H4 (cell line): ENCODE data around the gene DTX4. TPM values are rescaled to one million over a fixed set of nuclear protein-coding genes. Genes with fewer than 3 reads are reported as not detected.

Experiments used
- DNase-seq: peaks from one replicate; pipeline ENCODE4 v3.0.0-alpha.2; 2015; ENCODE audit warnings: low spot score
- total RNA-seq: library from RNA; depleted of rRNA; stranded (reverse); fragments of >200 nt; shearing (Covaris generic); gene quantifications from 2 replicates; pipeline ENCODE4 v1.2.3, GENCODE V29; 2014; rRNA removed

DTX4 gene
- total RNA-seq, 1 experiment from 2014 or later = 1.6 TPM

DNA sequence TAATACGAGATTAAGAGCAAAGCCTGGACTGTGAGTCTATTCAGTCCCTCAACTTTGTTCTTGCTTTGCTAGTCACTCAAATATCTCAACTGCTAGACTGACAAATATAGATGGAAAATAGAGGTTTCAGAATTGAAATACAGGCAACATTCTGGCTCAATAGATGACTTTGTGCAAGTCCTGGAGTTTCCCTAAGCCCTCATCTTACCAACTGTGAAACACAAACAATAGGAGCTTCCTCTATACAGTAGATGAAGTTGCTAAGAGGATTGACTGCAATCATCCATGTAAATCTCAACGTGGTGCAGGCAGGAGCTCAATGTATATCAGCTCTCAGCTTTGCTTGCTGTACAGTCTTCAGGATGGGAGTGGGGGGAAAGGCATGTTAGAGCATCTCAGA is 47.0 kb downstream of the DTX4 start:
- DNase-seq = no peak

DNA sequence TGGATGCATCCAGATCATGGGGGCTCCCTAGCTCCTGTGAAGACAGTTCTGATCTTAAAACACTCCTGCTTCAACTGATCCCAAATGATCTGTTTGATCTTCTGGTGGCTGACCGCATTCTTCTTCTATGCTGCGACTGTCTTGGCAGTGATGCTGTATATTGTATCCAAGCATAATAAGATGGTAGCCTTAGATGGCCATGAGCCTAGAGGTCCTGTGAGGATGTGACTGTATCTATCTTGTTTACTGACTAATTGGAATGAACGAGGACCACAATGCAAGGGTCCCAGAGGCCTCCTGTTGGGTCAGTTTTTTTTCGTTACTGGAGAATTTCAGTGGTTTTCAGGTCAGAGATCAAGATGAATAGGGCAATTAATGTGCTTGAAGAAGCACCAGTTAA is 47.9 kb downstream of the DTX4 start:
- DNase-seq = no peak

DNA sequence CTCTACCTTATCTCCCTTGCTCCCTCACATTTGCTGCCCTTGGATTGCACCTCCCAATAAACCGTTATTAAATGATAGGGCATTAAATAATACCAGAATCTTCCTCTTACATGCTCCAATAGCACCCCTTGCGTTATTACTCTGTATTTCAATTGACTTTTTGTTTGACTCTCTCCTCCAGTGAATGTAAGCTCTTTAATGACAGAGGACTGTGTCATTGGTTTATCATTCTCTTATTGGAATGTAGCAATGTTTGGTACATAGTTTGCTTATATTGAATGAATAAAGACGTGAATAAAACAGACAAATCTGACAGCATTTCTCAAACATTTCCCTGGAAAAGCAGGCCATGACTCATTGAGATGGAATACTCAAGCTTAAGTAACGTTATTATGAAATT is 49.5 kb downstream of the DTX4 start:
- no peak for DNase-seq

DNA sequence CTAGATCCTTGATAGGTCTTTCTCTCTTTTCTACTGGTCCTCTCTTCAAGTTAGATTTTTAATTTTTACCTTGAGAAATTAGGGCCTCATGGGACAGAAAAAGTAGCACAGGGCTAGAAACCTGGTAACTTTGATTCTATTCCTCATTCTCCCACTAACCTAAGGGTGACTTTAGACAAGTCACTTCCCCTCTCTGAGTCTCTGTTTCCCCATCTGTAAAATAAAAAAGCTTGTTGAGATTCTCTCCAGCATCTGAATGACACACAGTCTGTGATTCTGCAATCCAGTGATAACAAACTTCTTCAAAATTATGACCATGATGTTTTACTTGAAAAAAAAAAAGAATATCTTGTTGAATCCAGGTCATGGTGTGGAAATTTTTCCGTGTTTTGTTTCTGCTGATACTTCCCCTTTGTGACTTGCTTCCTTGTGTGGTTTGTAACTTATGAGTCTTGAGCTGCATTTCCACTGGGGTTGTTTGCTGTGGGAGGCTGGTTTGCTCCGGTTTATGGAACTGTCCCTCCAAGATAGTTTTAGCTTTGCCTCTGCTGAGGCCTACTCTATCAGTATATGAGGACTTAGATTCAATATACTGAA is 50.6 kb downstream of the DTX4 start:
- no peak for DNase-seq

DNA sequence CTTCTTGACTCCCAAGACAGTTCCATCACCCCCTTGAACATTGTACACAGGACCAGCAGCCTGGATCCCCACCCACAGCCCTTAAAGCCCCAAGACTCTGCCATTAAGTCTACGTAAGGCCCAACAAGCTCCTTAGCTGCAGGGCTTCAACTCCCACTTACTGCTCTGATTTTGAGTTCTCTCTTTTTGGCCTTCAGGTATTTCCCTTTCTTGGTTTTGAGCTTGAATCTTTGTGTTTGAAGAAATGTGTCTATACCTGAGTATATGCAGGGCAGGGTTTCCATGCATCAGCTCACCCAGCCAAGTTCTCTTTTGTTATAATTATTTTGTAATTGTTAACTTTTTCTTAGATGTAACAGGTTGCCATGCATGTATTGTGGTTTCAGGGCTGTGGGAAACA is 51.2 kb downstream of the DTX4 start:
- no peak for DNase-seq

DNA sequence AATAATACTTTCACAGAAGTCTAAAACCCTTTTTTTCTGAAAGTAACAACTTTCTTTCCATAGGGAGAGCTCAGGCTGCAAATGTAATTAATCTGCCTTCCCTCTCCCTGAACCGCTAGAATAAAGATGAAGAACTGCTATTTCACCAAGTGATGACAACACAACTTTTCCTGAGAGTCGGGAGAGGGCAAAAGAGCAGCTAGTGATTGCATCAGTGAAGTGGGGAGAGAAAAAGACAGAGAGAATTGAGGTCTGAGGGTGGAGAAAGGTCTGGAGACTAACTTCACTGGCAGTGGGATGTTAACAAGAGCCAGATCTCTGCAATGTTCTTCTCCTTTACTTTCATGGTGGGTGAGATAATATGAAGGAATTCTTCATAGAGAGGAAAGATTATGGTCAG is 51.7 kb downstream of the DTX4 start:
- DNase-seq = no peak

DNA sequence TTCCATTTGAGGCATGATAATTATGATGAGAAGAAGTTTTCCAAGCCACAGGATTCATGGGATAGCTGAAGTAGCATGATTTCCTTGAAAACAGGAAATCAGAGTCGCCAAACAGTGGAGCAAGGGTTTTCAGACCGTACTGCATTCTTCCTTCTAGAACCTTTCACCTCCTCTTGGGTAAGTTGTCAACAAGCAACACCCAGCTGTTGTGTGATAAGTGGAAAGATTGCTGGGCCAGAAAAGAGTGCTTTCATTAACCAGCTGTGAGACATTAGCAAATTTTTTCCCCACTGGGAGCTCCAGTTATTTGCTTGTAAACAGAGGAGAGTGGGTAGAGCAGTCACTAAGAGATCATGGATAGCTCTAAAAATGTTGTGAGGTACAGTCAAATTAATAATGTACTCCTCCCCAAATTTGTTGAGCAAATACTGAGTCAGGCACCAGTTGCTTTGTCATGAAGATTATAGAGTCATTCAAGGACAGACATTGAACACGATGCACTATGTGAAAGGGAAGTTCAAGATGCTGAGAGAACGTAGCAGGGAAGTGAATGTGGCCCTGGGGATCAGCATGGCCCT is 52.5 kb downstream of the DTX4 start:
- no peak for DNase-seq

DNA sequence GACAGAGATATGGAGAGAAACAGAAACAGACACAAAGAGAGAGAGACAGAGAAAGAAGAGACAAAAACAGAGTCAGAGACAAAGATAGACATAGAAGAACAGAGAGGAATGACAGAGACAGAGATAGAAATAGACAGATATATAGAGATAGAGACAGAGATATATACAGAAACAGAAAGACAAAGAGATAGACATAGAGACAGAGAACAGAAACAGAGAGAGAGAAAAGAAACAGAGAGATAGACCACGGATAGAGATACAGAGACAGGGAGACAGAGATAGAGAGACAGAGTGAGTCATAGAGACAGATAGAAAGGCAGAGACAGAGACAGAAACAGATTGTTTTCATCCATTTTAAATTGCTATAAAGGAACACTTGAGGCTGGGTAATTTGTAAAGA is 53.1 kb downstream of the DTX4 start:
- DNase-seq = no peak

DNA sequence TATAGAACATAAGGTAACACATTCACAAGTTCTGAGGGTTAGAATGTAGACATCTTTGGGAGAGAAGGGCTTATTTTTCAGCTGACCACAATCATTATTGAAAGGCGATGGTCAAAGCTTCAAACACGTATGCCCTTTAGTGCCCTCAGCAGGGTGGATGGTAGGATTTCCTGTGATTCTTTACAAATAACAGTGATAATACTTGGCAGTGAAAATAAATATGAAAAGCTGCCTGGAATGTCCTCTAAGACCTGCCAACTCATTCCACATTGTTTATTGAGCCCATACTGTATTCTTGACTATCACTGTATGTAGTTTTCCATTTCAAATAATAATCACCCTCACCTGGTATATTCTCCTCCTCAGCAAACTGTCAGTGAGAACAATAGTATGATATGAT is 54.5 kb downstream of the DTX4 start:
- no peak for DNase-seq

DNA sequence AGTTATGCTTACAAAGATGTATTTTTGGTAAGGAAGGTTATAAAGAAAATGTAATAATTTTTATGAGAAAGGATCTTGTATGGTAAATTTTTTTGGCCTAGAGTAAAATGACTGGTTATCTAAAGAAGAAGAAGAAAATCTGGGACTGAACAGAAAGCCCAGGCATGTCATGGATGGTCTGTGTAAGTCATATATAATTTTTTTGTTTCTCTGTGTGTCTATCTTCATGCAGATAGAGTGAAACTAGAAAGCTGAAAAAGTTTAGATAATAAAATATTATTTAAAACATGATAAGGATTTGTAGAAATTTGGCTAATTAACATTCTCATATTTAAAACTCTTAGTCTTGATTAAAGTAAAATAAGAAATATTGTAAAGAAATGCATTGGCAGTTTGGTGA is 68.4 kb downstream of the DTX4 start:
- no peak for DNase-seq

DNA sequence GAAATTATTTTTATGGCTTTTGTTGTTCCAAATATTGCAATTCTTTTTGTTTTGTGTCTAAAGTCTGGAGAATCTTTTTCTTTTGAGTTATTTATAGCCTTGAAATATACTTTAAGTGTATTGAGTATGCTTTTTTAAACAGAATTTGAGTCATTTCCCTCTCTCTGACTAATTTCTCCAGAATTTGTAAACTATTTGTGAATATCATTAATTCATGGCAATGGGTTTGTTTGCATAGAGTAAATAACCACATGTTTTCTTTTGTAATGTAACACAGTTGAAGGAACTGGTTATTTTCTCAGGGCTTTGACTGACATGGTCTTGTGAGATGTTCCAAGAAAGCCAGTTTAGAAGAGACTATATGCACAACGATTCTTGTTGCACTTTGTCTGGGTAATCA is 71.7 kb downstream of the DTX4 start:
- no peak for DNase-seq

DNA sequence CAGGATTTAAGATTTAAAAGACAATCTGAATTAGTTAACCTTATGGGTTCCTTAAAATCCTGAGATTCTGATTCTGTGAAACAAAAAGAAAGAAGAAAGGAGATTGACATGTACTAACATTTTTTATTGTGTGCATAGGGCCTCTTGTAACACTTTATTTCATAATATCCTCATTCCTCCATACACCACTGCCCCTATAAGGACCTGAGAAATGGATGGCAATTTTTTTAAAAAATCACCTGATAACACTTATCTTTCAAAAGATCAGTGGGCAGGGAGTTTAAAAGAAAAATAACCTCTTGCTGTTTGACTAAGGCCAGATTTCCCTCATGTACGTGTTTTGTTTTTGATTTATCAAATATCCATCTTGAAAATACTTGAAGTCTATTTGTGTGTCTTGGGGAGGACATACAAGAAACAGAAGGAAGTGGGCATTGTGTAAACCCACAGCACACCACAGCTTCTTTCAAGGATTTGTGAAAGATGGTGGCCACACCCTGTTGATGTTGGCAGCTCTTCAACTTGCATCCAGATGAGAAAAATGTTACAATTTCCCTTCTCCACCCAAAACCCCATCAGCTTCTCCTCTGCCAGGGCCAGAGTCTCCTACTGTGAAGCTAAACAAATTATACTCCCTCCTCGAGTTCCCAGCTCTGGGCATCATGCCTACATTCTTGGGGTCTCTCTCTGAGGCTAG is 75.7 kb downstream of the DTX4 start:
- DNase-seq = peak; percentile 68

DNA sequence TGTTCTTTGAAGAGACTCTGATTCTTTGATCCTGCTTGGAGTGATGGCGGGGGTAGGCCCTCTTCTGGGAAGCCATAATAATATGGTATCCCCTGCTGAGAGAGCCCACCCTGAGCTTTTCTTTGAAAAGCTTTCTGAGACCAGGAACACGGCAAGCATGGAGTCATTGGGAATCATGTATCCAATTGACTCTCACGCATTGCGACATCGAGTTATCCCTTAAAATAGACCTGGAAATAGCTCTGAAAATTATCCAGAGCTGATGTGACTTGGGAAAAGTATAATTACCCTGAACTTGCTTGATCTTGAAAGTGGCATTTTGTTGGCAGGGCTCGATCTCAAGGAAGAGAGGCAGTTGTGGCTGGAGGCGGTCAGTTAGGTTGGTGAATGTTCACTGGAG is 77.6 kb downstream of the DTX4 start:
- DNase-seq = no peak

DNA sequence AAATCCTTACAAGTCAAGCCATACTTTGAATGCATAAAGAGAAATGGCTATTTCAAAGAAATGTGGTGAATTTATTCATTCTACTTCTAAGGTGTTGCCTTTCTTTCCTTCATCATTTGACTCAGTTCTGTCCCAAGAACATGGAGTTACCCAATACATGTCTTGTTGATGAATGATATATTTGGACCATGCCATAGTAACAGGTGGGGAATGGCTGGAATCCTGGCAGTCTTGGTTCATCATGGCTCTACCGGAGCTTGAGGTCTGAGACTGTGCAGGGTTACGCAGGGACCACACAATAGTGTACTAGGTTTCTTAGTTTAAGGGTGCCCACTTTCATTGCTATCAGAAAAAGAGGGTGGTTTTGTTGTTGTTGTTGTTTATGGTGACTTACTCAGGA is 81.1 kb downstream of the DTX4 start:
- DNase-seq = no peak

DNA sequence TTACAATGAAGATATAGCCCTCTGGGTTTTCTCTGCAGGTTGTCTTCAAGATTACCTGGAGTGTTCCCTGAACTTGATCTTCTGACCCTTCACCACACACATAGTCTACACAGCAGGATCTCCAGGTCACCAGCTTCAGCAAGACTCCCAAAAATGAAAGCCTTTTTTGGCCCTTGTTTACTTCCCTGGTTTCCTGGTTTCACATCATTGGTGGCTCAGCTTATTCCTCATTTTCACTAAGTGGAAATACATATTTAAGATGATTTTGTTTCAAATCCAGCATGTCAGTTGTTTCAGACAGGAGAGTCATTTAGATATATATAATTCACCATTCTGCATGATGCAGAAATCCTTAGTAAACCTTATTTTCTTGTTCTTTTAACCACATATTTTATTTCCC is 82.4 kb downstream of the DTX4 start:
- no peak for DNase-seq

DNA sequence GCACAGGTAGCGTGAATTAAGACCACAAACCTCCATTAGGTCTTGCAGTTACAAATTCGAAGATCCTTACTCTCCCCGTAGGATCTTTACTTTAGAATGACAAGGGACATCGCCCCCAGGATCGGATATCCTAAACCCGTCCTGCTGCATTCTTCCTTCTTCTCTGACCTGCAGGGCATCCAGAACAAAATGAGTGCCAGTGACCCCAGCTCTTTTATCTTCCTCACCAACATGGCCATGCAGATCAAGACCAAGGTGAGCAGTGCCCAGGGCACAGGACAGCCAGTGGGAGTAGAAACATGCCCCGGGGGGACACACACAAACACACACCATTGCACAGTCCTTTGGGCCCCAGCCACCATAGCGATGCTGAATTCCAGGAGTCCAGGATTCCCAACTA is 83.3 kb downstream of the DTX4 start:
- no peak for DNase-seq

Other genes starting within 250 kb of the DTX4 start
- 0.56 and 1.5 TPM in 2 replicates for gene GLYATL1, start 232.6 kb upstream of the DTX4 start, total RNA-seq
- gene GLYATL1B, start 85.8 kb upstream of the DTX4 start, total RNA-seq = not detected in 2 replicates
- gene FAM111B, start 64.9 kb upstream of the DTX4 start, total RNA-seq = 19.9 and 29.0 TPM in 2 replicates
- gene FAM111A, start 29.3 kb upstream of the DTX4 start, total RNA-seq = 84.4 and 95.2 TPM in 2 replicates
- not detected in 2 replicates for gene MPEG1, start 40.8 kb downstream of the DTX4 start, total RNA-seq
- not detected in 2 replicates for gene OR5AN1, start 186.8 kb downstream of the DTX4 start, total RNA-seq